NCI-H2081 (cell line): ENCODE measurements around the gene TIMM8B.
"Not testable (repeated sequence)": the region's sequence is repeated elsewhere in the genome, so short reads cannot be mapped to it uniquely, and the experiment has no call there.

Source experiments
- DNase-seq, 2 experiments: peaks; one replicate each; lab custom pipeline; 2025; lab: John Stamatoyannopoulos, UW

Gene TIMM8B

DNA sequence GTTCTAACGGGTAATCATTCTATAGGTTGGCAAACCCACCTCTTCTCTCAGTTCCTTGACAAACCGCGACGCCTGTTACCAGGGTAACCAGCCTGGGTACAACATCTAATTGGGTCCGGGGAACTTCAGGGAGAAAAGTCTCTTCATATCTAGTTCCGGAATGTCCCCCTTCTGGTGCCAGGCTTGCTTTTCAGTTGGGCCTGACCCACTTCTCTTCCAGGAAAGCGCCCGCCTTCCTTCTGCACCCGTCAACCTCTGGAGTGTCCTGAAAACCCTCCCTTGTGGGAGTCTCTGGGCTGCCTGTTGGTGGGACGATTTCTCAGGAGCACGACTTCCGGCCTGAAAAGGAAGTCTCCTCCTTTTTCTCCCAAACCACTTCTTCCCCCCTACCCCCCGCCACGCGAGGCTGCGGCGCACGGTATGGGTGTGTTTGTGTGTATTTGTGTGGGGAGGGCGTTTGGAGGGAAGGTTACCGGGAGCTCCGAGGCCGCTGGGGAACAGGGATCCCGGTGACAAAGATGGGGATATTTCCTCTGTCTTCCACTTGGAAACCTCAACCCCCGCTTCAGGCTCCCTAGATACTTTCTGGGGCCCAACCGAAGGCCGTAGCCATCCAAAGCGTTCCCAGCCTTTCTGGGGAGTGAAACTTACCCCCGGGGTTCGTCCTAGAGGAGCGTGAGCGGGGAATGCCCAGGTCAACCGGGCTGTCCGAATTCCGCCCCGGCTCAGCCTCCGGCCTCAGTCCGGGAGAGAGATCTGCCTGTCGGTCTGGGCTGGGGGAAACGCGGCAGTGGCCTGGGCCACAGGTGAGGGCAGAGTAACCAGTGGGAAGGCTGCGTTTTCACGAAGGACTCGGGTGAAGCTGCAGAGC, 12.4 kb downstream of the TIMM8B start, which contains the start of the genes NKAPD1 and PIH1D2:
Gene NKAPD1, plus strand, starts transcription at position 359 of the 871 bp plus-strand sequence. CDS start 1,276 bp downstream, outside the sequence.
Gene PIH1D2, minus strand, starts transcription at position 77 of the 871 bp plus-strand sequence. CDS start 843 bp downstream, outside the sequence.
- peak; percentile 87 to 93 for DNase-seq

DNA sequence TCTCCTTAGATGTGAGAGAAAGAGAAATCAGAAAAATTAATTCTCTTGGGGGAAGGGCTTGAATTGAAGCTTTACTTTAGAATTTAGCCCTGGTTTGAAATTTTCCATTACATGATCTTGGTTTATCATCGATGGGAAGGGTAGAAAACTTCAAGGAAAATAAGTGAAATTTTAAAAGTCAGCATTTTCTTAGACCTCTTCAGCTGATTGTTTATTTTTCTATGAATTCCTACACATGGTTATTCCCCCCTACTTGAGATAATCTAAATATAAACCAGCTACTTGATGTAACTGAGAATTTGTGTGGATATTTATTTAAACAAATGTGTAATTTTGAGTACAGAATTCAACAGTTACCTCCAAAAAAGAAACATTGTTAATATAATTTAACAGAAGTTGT, 23.6 kb downstream of the TIMM8B start:
- DNase-seq = no peak

DNA sequence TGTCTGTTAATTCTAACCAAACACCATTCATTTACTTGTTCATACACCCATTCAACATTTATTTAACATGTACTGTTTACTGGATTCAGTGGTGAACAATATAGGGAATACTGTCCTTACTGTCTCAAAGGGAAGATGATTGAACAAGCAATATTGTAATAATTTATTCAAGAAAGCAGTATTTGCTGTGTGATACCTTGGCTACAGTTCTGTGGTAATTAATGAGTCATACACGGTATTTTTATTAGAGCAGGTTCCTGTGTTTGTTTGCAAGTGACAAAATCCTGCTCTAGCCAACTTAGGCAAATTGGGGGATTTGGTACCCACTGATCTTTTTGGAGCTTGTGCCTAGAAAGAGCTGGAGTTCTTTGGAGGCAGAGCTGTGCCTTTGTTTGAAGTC, 28.5 kb downstream of the TIMM8B start:
- no peak for DNase-seq

DNA sequence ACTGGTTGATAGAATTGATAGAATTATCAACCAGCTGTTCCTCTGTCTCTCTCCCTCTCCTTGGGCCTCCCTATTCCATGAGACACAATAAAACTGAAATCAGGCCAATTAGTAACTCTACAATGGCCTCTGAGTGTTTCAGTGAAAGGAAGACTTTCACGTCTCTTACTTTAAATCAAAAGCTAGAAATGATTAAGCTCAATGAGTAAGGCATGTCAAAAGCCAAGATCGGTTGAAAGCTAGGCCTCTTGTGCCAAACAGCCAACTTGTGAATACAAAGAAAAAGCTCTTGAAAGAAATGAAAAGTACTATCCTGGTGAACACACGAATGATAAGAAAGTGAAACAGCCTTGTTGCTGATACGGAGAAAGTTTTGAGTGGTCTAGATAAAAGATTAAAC, 29.4 kb downstream of the TIMM8B start:
- DNase-seq = no peak

DNA sequence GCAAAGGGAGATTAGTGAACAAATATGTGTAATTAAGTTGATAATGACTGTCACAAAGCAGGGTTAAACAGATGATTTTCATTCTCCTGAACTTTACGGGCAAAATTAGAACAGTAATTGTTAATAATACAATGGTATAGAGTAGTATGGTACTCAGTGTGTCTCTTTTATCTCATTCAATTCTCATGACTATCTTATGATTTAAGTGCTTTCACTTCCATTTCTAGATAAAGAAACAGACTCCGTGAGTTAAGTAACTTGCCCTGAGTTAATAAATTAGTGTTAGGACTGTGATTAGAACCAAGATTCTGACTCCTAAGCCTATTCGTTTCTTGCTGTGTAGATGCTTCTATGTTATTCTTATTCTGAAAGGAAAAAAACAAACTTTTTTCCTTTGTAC, 34.8 kb downstream of the TIMM8B start:
- no peak for DNase-seq

DNA sequence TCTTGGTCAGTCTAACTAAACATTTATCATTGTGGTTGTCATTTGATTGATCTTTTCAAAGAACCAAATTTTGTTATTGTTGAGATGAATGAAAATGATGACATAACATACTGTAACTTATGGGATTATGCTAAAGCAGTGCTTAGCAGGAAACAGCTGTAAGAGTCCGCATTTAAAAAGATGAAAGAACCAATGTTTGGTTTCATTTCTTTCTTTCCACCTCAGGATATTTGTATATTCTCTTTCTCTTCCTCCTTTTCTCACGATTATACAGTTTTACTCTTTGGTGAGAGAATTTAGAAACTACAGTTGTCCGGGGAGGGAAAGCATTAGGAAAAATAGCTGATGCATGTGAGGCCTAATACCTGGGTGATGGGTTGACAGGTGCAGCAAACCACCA, 35.8 kb downstream of the TIMM8B start:
- DNase-seq = no peak

DNA sequence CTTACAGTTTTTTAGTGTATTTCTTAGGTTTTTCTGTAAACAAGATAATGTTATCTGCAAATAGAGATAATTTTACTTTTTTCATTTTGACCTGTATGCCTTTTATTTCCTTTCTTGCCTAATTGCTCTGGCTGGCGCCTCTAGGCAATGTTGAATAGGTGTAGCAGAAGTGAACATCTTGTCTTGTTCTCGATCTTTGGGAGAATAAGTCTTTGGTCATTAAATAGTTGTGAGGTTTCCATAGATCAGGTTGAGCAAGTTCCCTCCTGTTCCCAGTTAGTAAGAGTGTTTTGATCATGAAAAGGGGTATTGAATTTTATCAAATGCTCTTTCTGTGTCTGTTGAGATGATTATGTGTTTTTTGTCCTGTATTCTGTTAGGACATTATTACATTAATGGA, 36.8 kb downstream of the TIMM8B start:
- no peak for DNase-seq

DNA sequence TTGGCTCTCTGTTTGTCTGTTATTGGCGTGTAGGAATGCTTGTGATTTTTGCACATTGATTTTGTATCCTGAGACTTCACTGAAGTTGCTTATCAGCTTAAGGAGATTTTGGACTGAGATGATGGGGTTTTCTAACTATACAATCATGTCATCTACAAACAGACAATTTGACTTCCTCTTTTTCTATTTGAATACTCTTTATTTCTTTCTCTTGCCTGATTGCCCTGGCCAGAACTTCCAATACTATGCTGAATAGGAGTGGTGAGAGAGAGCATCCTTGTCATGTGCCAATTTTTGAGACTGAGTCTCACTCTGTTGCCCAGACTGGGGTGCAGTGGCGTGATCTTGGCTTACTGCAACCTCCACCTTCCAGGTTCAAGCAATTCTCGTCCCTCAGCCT, 38.3 kb downstream of the TIMM8B start:
- not testable (repeated sequence) for DNase-seq

DNA sequence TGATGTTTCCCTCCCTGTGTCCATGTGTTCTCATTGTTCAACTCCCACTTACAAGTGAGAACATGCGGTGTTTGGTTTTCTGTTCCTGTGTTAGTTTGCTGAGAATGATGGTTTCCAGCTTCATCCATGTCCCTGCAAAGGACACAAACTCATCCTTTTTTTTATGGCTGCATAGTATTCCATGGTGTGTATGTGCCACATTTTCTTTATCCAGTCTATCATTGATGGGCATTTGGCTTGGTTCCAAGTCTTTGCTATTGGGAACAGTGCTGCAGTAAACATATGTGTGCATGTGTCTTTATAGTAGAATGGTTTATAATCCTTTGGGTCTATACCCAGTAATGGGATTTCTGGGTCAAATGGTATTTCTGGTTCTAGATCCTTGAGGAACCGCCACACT, 39.9 kb downstream of the TIMM8B start:
- DNase-seq = not testable (repeated sequence)

DNA sequence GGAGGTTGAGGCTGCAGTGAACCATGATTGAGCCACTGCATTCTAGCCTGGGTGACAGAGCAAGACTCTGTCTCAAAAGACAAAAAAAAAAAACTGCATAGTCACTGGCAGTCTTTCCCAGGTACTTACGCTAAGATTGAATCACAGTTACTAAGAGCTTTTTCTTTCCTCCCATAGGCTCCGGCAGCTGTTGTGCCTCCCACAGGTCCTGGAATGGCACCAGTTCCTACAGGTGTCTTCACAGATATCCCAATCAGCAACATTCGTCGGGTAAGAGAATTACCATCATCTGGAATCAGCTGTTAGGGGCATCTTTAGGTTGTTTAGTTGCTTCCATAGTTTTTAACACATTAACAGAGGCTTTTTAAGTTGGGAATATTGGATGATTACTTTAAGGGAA, 41.6 kb downstream of the TIMM8B start:
- DNase-seq = no peak

DNA sequence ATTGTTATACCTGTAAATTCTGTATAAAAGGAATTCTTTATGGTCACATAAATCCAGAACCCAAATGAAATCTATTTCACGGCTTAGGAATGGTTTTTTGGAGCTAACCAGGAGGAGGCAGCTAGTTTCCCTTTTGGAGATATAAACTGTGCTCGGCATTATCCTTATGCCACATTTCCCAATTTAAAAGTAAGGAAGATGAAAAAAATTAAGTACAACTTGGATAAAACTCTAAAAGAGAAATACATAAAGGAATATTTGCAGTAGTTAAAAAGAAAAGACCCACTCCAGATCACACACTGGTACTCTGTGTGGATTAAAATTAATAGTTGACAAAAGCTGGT, 43.6 kb downstream of the TIMM8B start:
- DNase-seq = no peak

DNA sequence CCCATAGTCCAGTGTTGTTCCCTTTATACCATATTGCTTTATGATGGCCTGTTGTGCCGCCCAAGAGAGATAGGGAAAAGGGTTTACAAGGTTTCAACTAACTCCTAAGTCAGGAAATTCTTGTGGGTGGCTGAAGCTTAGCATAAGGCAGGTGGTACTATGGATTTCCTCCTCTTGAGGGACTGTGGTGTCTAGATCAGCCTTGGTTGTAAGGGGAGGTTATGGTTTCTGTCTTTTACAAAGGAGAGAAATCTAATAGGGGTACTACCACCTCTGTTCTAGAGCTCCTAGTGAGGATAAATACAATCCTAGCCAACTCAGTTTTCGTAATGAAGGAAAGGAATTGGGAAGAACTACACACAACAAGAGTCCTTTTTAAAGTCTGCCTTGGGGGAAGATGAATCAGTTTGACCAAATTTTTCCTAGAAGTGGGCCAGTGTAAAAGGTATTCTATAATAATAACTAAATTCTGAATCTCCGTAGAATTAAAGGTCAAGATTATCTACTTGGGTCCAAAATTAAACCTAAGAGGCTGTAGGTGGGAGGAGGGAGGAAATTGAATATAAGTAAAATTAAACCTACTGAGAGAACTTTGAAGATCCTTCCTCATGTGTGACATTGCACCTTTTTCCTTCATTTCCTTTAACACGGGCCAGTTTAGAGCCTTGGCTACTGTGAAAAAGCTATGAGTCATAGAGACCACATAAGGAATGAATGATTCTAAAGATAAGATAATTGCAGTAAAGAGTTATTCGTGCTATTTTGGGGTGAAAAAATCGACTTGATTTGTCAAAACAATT, 44.2 kb downstream of the TIMM8B start:
- no peak for DNase-seq

DNA sequence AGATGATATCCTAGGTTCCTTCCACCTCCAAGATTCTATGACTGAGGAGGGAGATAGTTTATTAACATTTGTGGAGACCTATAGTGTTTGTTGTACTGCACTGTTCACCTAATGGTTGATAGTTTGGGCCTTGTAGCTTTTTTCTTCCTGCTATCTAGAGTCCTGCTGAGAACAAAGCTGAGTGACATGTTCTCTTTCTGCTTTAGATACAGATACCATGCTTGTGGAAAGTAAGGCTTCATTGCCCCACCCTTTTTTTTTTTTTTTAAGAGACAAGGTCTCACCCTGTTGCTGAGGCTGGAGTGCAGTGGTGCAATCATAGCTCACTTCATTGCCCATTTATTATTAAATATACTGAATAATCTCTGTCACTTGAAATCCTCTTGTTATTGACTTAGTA, 49.0 kb downstream of the TIMM8B start:
- DNase-seq = no peak
